ENCODE results near the gene BLOC1S6. TPM values are rescaled to one million over a fixed set of nuclear protein-coding genes. Genes with fewer than 3 reads are reported as not detected.
A peak's percentile ranks its signal among the peaks of the same experiment; 100 is the strongest.

Gene BLOC1S6
- total and polyA plus RNA-seq, 9 of the 15 experiments (the other 6 are each of a cell fraction or from before 2014, with no cell fraction given), result 18.2 to 72.4 (median 38.4) TPM

DNA sequence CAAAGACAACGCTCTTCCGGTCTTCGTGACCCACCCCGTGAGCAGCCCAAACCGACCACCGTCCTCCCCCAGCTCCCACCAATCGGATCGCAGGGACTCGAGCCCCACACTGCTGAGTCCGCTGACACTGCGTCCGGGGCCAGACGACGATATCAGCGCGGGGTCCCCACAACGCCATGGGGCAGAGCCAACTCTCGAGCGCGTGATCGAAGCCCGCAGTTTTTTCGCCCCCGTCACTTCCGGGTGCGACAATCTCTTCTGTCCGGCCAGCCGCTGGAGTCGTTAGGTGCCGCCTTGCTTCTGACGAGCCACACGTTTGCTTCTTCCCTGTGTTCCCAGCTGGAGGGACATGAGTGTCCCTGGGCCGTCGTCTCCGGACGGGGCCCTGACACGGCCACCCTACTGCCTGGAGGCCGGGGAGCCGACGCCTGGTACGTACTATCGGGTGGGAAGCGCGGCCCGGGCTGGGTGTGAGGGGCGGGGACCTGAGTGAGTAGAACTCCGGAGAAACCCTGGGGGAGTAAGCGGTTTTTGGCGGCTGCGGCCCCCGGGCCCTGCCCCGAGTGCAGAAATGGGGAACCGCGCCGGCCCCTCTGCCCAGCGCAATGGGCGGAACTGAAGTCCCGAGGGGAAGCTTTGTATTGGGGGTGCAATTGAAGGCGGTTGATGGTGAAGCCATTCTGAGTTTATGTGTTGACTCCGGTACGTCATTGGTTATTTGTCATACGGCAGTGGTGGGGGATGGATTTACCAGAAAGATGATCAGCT is at the start of gene BLOC1S6 (continued):
- TF ChIP-seq, protein P1, sequence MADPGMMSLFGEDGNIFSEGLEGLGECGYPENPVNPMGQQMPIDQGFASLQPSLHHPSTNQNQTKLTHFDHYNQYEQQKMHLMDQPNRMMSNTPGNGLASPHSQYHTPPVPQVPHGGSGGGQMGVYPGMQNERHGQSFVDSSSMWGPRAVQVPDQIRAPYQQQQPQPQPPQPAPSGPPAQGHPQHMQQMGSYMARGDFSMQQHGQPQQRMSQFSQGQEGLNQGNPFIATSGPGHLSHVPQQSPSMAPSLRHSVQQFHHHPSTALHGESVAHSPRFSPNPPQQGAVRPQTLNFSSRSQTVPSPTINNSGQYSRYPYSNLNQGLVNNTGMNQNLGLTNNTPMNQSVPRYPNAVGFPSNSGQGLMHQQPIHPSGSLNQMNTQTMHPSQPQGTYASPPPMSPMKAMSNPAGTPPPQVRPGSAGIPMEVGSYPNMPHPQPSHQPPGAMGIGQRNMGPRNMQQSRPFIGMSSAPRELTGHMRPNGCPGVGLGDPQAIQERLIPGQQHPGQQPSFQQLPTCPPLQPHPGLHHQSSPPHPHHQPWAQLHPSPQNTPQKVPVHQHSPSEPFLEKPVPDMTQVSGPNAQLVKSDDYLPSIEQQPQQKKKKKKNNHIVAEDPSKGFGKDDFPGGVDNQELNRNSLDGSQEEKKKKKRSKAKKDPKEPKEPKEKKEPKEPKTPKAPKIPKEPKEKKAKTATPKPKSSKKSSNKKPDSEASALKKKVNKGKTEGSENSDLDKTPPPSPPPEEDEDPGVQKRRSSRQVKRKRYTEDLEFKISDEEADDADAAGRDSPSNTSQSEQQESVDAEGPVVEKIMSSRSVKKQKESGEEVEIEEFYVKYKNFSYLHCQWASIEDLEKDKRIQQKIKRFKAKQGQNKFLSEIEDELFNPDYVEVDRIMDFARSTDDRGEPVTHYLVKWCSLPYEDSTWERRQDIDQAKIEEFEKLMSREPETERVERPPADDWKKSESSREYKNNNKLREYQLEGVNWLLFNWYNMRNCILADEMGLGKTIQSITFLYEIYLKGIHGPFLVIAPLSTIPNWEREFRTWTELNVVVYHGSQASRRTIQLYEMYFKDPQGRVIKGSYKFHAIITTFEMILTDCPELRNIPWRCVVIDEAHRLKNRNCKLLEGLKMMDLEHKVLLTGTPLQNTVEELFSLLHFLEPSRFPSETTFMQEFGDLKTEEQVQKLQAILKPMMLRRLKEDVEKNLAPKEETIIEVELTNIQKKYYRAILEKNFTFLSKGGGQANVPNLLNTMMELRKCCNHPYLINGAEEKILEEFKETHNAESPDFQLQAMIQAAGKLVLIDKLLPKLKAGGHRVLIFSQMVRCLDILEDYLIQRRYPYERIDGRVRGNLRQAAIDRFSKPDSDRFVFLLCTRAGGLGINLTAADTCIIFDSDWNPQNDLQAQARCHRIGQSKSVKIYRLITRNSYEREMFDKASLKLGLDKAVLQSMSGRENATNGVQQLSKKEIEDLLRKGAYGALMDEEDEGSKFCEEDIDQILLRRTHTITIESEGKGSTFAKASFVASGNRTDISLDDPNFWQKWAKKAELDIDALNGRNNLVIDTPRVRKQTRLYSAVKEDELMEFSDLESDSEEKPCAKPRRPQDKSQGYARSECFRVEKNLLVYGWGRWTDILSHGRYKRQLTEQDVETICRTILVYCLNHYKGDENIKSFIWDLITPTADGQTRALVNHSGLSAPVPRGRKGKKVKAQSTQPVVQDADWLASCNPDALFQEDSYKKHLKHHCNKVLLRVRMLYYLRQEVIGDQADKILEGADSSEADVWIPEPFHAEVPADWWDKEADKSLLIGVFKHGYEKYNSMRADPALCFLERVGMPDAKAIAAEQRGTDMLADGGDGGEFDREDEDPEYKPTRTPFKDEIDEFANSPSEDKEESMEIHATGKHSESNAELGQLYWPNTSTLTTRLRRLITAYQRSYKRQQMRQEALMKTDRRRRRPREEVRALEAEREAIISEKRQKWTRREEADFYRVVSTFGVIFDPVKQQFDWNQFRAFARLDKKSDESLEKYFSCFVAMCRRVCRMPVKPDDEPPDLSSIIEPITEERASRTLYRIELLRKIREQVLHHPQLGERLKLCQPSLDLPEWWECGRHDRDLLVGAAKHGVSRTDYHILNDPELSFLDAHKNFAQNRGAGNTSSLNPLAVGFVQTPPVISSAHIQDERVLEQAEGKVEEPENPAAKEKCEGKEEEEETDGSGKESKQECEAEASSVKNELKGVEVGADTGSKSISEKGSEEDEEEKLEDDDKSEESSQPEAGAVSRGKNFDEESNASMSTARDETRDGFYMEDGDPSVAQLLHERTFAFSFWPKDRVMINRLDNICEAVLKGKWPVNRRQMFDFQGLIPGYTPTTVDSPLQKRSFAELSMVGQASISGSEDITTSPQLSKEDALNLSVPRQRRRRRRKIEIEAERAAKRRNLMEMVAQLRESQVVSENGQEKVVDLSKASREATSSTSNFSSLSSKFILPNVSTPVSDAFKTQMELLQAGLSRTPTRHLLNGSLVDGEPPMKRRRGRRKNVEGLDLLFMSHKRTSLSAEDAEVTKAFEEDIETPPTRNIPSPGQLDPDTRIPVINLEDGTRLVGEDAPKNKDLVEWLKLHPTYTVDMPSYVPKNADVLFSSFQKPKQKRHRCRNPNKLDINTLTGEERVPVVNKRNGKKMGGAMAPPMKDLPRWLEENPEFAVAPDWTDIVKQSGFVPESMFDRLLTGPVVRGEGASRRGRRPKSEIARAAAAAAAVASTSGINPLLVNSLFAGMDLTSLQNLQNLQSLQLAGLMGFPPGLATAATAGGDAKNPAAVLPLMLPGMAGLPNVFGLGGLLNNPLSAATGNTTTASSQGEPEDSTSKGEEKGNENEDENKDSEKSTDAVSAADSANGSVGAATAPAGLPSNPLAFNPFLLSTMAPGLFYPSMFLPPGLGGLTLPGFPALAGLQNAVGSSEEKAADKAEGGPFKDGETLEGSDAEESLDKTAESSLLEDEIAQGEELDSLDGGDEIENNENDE (IDR thresholded peaks at IDR 0.05; ENCODE audit: low read depth, low read length), result no peak
- TF ChIP-seq PML (IDR thresholded peaks at IDR 0.05; ENCODE audit: low read length), result peak; percentile 35; the same call in 1 of the 2 replicates
- TF ChIP-seq, protein P2, sequence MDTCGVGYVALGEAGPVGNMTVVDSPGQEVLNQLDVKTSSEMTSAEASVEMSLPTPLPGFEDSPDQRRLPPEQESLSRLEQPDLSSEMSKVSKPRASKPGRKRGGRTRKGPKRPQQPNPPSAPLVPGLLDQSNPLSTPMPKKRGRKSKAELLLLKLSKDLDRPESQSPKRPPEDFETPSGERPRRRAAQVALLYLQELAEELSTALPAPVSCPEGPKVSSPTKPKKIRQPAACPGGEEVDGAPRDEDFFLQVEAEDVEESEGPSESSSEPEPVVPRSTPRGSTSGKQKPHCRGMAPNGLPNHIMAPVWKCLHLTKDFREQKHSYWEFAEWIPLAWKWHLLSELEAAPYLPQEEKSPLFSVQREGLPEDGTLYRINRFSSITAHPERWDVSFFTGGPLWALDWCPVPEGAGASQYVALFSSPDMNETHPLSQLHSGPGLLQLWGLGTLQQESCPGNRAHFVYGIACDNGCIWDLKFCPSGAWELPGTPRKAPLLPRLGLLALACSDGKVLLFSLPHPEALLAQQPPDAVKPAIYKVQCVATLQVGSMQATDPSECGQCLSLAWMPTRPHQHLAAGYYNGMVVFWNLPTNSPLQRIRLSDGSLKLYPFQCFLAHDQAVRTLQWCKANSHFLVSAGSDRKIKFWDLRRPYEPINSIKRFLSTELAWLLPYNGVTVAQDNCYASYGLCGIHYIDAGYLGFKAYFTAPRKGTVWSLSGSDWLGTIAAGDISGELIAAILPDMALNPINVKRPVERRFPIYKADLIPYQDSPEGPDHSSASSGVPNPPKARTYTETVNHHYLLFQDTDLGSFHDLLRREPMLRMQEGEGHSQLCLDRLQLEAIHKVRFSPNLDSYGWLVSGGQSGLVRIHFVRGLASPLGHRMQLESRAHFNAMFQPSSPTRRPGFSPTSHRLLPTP (IDR thresholded peaks at IDR 0.05; ENCODE audit: borderline replicate concordance, extremely low read depth, insufficient read length), result no peak
- TF ChIP-seq, protein P3, sequence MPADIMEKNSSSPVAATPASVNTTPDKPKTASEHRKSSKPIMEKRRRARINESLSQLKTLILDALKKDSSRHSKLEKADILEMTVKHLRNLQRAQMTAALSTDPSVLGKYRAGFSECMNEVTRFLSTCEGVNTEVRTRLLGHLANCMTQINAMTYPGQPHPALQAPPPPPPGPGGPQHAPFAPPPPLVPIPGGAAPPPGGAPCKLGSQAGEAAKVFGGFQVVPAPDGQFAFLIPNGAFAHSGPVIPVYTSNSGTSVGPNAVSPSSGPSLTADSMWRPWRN (IDR thresholded peaks at IDR 0.05; ENCODE audit: low read depth), result no peak
- TF ChIP-seq, protein P4, sequence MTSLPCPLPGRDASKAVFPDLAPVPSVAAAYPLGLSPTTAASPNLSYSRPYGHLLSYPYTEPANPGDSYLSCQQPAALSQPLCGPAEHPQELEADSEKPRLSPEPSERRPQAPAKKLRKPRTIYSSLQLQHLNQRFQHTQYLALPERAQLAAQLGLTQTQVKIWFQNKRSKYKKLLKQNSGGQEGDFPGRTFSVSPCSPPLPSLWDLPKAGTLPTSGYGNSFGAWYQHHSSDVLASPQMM (CRISPR knock-in tag; IDR thresholded peaks at IDR 0.05), result no peak
- TF ChIP-seq, protein P5, sequence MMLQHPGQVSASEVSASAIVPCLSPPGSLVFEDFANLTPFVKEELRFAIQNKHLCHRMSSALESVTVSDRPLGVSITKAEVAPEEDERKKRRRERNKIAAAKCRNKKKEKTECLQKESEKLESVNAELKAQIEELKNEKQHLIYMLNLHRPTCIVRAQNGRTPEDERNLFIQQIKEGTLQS (IDR thresholded peaks at IDR 0.05), result no peak
- TF ChIP-seq, protein P5 (CRISPR knock-in tag; conservative IDR thresholded peaks at IDR 0.05), result peak; percentile 63; the same call in 1 of the 2 replicates
- no peak for TF ChIP-seq ZFPM2 (CRISPR knock-in tag; IDR thresholded peaks at IDR 0.05)
- peak; percentile 18; the same call in 1 of the 2 replicates for TF ChIP-seq BACH1 (tag; IDR thresholded peaks at IDR 0.05)
- TF ChIP-seq NELFE (IDR thresholded peaks at IDR 0.05; ENCODE audit: insufficient read depth, insufficient read length), result no peak

Data from K562 (cell line).